Hypothalamus (tissue), 51 donors: Measurements from ENCODE around the gene EIF2D.
A peak's percentile ranks its signal among the peaks of the same experiment; 100 is the strongest.

Experiments
- DNase-seq, 51 donors: peaks; one replicate each; lab custom pipeline; 2025; lab: John Stamatoyannopoulos, UW

Gene EIF2D

DNA sequence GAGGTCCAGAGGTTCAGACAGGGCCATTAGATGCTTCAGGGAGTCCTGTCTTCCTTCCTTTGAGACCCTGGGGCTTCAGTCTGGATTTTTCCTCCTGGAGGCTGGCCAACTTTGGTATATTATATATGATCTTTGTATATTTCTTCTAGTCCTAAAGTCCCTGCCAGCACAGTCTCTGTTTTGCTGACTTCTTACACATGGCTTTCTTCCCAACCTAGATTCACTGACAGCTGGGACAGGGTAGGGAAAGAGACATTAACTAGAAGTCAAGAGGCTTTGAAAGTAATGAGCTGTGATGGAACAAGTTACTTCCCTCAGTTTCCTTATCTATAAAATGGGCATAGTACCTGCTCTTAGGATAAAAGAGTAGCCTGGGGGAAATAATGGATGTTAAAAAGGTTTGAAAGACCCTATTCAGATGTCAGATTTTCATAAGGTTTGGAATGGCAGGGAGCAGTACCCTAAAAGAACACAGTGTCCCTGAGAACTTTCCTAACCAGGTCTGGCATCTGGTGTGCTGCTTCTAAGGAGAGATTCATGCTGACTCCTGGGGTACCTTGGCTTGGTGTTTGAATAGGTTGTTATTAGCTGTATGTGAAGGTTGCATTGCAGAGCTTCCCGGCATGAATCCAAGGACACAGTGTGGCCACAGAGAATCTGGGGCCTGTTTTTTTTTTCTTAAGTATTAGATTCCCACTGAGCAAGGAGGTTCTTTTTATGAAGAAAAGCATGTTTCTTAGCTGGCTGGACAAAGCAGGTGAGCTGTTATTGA lies 57.4 kb downstream of the EIF2D start:
- no peak for DNase-seq

DNA sequence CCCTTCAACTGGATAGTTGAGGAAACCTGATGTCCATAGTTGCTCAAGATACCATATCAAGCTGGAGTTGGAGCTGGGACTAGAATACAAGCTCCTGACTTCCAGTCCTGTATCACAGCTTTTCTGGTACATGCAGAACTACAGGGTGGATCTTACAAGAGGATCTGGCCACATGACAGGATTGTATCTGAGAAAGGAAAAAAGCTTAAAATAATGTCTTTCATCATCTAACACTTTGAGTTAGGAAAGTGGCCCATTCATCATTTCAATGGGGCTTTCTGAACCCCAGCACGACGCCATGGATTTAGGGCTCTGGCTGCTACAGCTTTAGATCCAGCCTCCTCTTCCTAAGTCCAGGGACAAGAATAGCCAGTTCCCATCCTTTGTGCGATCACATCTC lies 58.1 kb downstream of the EIF2D start:
- DNase-seq, result no peak

DNA sequence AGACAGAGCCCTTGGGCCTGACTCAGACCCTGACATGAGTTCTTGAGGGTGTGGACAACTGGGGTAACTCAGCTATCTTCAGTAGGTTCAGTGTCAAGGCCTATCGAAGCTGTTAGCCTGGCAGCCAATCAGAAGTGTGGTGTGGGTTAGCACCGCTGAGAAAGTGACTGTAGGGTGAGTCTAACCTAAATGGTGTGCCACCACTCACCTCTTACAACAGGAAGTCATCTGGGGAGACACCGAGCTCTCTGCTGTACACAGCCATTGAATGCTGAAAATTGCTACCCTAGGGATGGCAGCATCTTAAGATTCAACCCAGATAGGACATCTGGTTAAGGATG lies 60.3 kb downstream of the EIF2D start:
- no peak for DNase-seq

DNA sequence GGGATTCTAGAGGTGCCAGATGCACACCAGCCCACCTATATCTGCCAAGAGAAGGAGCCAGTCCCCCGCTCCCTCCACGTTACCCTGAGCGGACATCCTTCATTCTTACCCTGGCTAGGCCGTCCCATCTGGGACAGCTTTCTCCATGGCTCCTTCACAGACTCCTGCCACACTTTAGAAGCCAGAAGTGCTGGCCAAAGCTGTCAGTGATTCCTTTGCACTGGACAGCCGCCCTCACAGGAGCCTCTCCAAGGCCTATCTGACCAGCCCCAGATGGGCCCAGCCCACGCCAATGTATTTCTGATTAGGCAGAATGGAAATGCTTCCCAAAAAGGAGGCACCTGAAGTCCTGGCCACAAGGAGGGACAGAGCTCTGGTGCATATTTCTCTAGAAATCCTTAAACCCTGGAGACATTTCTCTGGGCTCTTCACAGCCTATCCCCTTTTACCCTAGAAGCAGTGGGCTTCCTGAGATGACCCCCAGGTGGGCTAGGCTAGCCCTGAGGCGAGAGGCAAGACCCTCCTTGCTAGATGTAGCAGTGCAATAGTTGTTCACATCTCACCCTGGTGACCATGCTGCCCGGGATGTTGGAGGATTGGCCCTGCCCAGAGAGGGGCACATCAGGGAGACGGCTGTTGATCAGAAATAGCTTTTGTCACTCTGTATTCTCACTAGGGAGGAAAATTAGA lies 60.8 kb downstream of the EIF2D start:
- DNase-seq, result no peak

DNA sequence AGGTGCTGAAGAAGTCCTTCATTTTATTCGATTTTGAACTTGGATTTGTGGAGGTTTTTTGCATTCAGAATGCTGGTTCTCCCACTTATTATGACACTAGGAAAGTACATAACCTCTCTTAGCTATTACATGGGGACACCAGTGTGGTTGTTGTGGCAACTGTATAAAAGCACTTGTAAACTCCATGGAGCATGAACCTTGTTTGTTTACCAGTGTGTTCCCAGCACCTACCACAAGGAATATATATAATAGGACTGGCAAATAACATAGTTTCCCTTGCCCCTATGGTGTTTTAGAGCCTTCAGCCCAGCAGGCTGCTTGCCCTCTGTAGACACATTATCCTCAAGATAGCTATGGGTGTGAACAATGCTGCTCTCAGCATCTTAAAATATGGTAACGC lies 61.8 kb downstream of the EIF2D start:
- DNase-seq, result no peak

DNA sequence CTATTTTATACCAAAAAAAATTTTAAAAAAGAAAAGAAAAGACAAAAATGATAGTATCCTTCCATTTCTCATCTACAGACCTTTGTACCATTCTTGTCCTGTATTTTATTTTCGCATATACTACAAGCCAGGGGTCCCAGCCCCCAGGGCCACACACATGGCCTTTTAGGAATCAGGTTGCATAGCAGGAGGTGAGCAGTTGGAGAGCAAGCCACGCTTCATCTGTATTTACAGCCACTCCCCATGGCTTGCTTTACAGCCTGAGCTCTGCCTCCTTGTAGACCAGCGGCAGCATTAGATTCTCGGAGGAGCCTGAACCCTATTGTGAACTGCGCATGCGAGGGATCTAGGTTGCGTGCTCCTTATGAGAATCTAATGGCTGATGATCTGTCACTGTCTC lies 65.2 kb downstream of the EIF2D start:
- DNase-seq, result no peak

DNA sequence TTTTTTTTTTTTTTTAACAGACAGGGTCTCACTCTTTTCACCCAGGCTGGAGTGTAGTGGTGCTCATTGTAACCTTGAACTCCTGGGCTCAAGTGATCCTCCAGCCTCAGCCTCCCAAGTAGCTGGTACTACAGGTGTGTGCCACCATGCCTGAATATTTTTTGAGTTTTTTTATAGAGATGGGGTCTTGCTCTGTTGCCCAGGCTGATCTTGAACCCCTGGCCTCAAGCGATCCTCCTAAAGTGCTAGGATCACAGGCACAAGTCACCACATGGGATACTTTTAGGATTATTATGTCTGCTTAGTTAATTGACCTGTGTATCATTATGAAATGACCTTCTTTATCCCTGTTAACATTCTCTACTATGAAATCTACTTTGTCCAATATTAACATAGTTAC lies 66.9 kb downstream of the EIF2D start:
- no peak for DNase-seq

DNA sequence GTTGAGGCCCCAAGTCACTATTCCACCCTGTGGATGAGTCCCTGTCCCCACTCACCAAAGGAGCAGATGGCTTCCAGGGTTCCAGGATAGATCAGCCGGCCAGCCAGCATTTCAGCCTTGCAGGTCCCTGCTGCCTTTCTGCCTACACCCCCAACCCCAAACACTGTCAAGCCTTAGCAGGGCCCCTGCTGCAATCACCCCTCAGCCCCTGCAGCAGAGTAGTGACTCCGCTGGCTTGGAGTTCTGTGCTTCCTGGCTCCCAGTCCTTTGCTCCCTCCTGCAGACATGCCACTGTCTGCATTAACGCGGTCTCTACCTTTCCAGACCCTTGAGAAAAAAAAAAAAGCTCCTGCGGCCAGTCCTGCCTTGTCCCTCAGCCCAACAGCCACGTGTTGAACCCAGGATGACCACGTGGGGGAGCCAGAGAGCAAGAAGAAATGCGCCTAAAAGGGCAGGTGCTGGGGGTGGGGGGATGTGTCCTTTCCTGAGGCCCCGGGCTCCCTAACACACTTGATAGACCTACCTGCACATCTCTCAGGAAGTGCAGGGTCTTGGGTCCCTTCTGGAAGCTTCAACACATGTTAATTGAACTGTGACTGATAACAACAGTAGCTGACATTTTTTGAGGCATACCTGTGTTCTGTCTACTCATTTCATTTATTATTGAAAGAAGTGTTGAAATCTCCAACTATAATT lies 67.6 kb downstream of the EIF2D start:
- DNase-seq, result peak in 42 of 51 donors; percentile 3 to 74 (median 35)
